Measurements from ENCODE around the gene THAP12. TPM values are rescaled to one million over a fixed set of nuclear protein-coding genes. Genes with fewer than 3 reads are reported as not detected.

The THAP12 gene
- polyA plus RNA-seq, 1 experiment, result 15.5 TPM

DNA sequence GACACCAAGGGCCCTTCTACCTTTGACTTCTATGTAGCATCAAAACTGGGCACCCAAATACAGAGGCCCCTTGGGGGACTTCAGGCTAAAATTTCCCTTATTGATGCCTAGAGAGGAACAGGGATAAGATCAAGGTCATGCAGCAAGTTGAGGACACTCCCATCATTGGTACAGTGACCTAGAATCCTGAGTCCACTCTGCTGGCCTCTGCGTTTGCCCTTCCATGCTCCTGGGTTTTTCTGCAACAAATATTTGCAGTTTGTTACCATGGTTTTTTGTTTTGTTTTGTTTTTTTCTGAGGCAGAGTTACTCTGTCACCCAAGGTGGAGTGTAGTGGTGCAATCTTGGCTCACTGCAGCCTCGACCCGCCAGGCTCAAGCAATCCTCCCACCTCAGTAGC is 64.2 kb downstream of the THAP12 start:
- TF ChIP-seq, protein P1, sequence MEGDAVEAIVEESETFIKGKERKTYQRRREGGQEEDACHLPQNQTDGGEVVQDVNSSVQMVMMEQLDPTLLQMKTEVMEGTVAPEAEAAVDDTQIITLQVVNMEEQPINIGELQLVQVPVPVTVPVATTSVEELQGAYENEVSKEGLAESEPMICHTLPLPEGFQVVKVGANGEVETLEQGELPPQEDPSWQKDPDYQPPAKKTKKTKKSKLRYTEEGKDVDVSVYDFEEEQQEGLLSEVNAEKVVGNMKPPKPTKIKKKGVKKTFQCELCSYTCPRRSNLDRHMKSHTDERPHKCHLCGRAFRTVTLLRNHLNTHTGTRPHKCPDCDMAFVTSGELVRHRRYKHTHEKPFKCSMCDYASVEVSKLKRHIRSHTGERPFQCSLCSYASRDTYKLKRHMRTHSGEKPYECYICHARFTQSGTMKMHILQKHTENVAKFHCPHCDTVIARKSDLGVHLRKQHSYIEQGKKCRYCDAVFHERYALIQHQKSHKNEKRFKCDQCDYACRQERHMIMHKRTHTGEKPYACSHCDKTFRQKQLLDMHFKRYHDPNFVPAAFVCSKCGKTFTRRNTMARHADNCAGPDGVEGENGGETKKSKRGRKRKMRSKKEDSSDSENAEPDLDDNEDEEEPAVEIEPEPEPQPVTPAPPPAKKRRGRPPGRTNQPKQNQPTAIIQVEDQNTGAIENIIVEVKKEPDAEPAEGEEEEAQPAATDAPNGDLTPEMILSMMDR (IDR thresholded peaks at IDR 0.05; ENCODE audit: insufficient read depth, low read depth, low read length), result no peak
- POLR2A ChIA-PET, result no interaction called here
- CTCF ChIA-PET, result interaction anchor here (1.2 to 8.9 kb wide), 6 partner anchors 12 to 629 kb away, joined by 3 to 135 read pairs (median 16); partner anchors contain the start of gene WNT11
- DNase-seq (ENCODE audit: low read depth), result no peak
- H3K36me3 ChIP-seq (ENCODE audit: control insufficient read depth, insufficient read depth, low read length), result no peaks in the 10 kb centered on the region
- H3K4me3 ChIP-seq (ENCODE audit: low read depth, low read length), result no peak overlapping the region
- H3K27me3 ChIP-seq (ENCODE audit: control insufficient read depth, insufficient read depth, low read length), result peaks cover 13% of the 10 kb centered on the region

DNA sequence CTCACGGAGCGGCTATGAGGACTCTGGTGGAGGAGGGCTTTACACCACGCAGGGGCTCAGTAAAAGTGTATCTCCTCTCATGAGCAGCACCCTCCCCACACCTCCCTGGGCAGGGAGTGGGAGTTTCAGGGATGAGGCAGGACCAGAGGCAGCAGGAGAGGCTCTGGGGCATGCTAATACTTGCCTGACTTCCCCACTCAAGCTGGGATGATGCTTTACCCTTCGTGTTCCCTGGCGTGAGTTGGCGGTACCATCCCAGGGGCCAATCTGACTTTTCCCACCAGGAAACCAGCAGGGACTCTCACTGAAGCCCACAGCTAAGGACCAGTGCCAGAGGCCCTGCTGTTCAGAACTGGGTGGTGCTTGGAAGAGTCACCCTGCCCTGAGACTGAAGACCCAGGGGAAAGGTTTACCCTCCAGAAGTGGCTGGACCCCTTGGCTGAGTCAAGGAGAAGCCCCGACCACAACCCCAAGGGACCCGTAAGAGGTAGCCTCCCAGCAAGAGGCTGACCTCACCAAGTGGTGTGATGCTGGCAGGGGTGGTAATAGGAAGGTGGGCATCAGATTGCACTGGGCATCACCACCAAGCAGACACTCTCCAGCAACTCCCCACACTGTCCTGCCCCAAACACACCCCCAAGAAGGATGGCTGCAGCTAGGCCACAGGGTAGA is 65.6 kb downstream of the THAP12 start:
- no peak overlapping the region for H3K4me3 ChIP-seq (ENCODE audit: low read depth, low read length)
- no peak for DNase-seq (ENCODE audit: low read depth)
- CTCF ChIA-PET, result interaction anchor here (0.6 to 4.2 kb wide), 7 partner anchors 12 to 593 kb away, joined by 3 to 38 read pairs (median 4); no protein-coding TSS in a partner anchor
- H3K36me3 ChIP-seq (ENCODE audit: control insufficient read depth, insufficient read depth, low read length), result no peaks in the 10 kb centered on the region
- POLR2A ChIA-PET, result no interaction called here
- TF ChIP-seq, protein P1 (IDR thresholded peaks at IDR 0.05; ENCODE audit: insufficient read depth, low read depth, low read length), result no peak
- peaks cover 6% of the 10 kb centered on the region for H3K27me3 ChIP-seq (ENCODE audit: control insufficient read depth, insufficient read depth, low read length)

DNA sequence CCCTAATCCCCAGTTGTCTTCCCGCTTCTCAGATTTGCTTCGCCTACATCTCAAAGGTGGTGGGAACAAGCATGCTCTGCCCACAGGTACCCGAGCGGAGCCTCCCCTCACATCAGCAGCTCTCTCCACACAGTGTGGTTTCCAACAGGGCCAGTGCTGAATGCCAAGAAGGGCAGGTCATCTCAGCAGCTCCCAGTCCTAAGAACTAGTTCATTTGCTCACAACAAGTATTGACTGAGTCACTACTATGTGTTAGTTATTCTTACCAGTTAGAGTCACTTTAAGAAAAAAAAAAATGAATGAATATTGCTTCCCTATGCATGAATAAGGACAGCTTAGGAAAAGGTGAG is 66.2 kb downstream of the THAP12 start:
- DNase-seq (ENCODE audit: low read depth), result no peak
- ChIA-PET CTCF (interaction anchor here (0.6 to 4.2 kb wide), 7 partner anchors 13 to 593 kb away, joined by 3 to 38 read pairs (median 4); no protein-coding TSS in a partner anchor), POLR2A (interaction anchor here (0.7 kb wide), 1 partner anchor 371 kb away, joined by 5 read pairs; no protein-coding TSS in a partner anchor)
- Histone ChIP-seq H3K36me3 (ENCODE audit: control insufficient read depth, insufficient read depth, low read length) (no peaks in the 10 kb centered on the region), H3K27me3 (ENCODE audit: control insufficient read depth, insufficient read depth, low read length) (peaks cover 4% of the 10 kb centered on the region), H3K4me3 (ENCODE audit: low read depth, low read length) (no peak overlapping the region)
- TF ChIP-seq, protein P1 (IDR thresholded peaks at IDR 0.05; ENCODE audit: insufficient read depth, low read depth, low read length), result no peak

DNA sequence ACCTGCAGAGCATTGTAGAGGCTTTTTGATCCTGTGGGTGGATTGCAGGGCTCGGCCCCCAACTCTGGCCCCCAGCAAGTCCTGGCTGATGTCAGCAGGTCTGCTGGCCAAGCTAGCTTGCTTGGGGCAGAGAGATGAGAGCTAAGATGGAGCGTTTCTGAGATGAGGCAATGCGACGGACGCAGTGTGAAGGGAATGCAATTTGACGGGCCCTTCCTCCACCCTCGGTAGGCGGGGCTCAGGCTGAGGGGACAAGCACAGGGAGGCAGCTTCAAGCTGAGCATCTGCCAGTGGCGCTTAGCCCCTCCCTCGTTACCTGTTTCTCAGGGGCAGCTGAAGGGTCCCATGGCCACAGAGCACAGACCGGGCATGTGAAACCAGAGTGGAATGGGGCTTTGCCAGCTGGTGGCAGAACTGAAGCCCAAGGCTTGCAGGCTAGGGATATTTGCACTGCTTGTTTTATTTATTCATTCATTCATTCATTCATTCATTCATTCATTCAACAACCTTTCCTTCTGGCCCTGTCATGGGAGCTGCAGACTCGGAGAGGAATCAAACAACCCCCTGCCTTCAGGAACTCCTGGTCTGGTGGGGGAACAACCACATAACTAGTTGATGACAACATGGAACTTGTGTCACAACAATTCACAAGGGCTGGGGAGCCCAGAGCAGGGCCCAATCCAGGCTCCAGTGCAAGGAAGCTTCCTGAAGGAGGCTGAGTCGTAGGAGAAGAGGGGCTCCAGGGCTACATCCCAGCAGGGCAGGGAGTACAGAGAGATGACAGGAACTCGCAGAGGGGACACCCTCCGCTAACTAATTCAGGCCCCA is 66.8 kb downstream of the THAP12 start:
- CTCF ChIA-PET, result interaction anchor here (0.7 to 4.2 kb wide), 5 partner anchors 14 to 592 kb away, joined by 3 to 38 read pairs (median 4); no protein-coding TSS in a partner anchor
- TF ChIP-seq, protein P1 (IDR thresholded peaks at IDR 0.05; ENCODE audit: insufficient read depth, low read depth, low read length), result no peak
- POLR2A ChIA-PET, result interaction anchor here (0.7 kb wide), 2 partner anchors 107 to 372 kb away, joined by 3 to 5 read pairs; no protein-coding TSS in a partner anchor
- Histone ChIP-seq H3K36me3 (ENCODE audit: control insufficient read depth, insufficient read depth, low read length) (no peaks in the 10 kb centered on the region), H3K27me3 (ENCODE audit: control insufficient read depth, insufficient read depth, low read length) (peaks cover 6% of the 10 kb centered on the region), H3K4me3 (ENCODE audit: low read depth, low read length) (no peak overlapping the region)
- no peak for DNase-seq (ENCODE audit: low read depth)

DNA sequence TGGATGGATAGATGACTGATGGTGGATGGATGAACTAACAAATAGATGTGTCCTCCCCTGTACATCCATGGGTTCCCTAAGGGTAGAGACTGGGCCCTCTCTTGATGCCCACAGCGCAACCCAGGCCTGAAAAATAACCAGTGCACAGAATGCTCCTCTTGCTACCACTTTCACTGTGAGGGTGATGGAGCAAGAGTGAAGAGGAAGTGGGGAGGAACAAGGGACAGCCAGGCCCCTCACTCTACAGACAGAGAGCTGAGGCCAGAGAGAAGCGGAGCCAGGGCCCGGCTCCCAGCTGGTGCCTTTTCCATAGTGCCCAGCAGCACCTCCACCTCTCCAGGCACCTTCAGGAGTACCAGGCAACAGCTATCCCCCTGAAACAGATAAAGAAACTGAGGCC is 67.7 kb downstream of the THAP12 start:
- no peaks in the 10 kb centered on the region for H3K36me3 ChIP-seq (ENCODE audit: control insufficient read depth, insufficient read depth, low read length)
- H3K27me3 ChIP-seq (ENCODE audit: control insufficient read depth, insufficient read depth, low read length), result peaks cover 6% of the 10 kb centered on the region
- CTCF ChIA-PET, result interaction anchor here (1.7 to 4.2 kb wide), 2 partner anchors 105 to 416 kb away, joined by 7 to 38 read pairs; no protein-coding TSS in a partner anchor
- no peak overlapping the region for H3K4me3 ChIP-seq (ENCODE audit: low read depth, low read length)
- POLR2A ChIA-PET, result no interaction called here
- no peak for DNase-seq (ENCODE audit: low read depth)
- TF ChIP-seq, protein P1 (IDR thresholded peaks at IDR 0.05; ENCODE audit: insufficient read depth, low read depth, low read length), result no peak

All from BJ (cell line).